Body of pancreas (tissue), 4 donors: ENCODE data around the gene ATCAY.

ENCODE experiments used
- CTCF ChIP-seq, 7 experiments: fragments of 450-650 bp in 4 of 7; fragments of 200-600 bp in 3 of 7; sonication (generic) in 3 of 7; IDR thresholded peaks; one replicate each; pipeline ENCODE4 v1.5.1; 2016 to 2019; ENCODE audit warnings: antibody characterized with exemption in 7 of 7
- POLR2A ChIP-seq, 3 donors: fragments of 450-650 bp; IDR thresholded peaks; one replicate each; pipeline ENCODE4 v1.6.1; 2016; ENCODE audit warnings: antibody characterized with exemption in 3 of 3, mild to moderate bottlenecking in 2 of 3

- TF ChIP-seq CTCF (IDR thresholded peaks at IDR 0.05) (no peak), POLR2A (IDR thresholded peaks at IDR 0.05) (no peak)
Measured at GRCh38 chr19:3975144-3975543, 94.7 kb downstream of the ATCAY start.
